Smooth muscle cell (in vitro differentiated cells): ENCODE measurements around the gene ARID1B. TPM values are rescaled to one million over a fixed set of nuclear protein-coding genes. Genes with fewer than 3 reads are reported as not detected.

Experiments used
- DNase-seq: peaks from one replicate; lab custom pipeline; 2025; ENCODE audit not compliant: unreplicated experiment; lab: John Stamatoyannopoulos, UW
- H2AFZ ChIP-seq: fragments of 200-600 bp; sonication (generic); 2 replicates; pipeline ENCODE4 v1.6.0; 2016; ENCODE audit warnings: antibody characterized with exemption, low read depth, mild to moderate bottlenecking
- H3F3A ChIP-seq: fragments of 200-600 bp; sonication (generic); 2 replicates; pipeline ENCODE4 v1.6.0; 2017; ENCODE audit warnings: antibody characterized with exemption, low read depth
- H3K27ac ChIP-seq: fragments of 200-600 bp; sonication (generic); 2 replicates; pipeline ENCODE4 v1.5.1; 2016; ENCODE audit warnings: low read depth, mild to moderate bottlenecking
- H3K27me3 ChIP-seq: fragments of 200-600 bp; sonication (generic); 2 replicates; pipeline ENCODE4 v1.6.1; 2016; ENCODE audit warnings: low read depth, mild to moderate bottlenecking
- H3K36me3 ChIP-seq: fragments of 200-600 bp; sonication (generic); 2 replicates; pipeline ENCODE4 v1.5.1; 2016; ENCODE audit warnings: low read depth
- H3K4me1 ChIP-seq: fragments of 200-600 bp; sonication (generic); 2 replicates; pipeline ENCODE4 v1.5.1; 2016; ENCODE audit warnings: low read depth
- H3K4me2 ChIP-seq: fragments of 200-600 bp; sonication (generic); 2 replicates; pipeline ENCODE4 v1.6.0; 2016; ENCODE audit warnings: mild to moderate bottlenecking
- H3K4me3 ChIP-seq: fragments of 200-600 bp; sonication (generic); 2 replicates; pipeline ENCODE4 v1.5.1; 2016; ENCODE audit warnings: mild to moderate bottlenecking
- H3K79me2 ChIP-seq: fragments of 200-600 bp; sonication (generic); 2 replicates; pipeline ENCODE4 v1.6.0; 2016; ENCODE audit warnings: low read depth, mild to moderate bottlenecking
- H3K9ac ChIP-seq: fragments of 200-600 bp; sonication (generic); 2 replicates; pipeline ENCODE4 v1.6.0; 2016; ENCODE audit warnings: low read depth
- H3K9me3 ChIP-seq: fragments of 200-600 bp; sonication (generic); replicated peaks from 2 replicates; pipeline ENCODE4 v1.5.1; 2016; ENCODE audit warnings: low read depth
- H4K20me1 ChIP-seq: fragments of 200-600 bp; sonication (generic); 2 replicates; pipeline ENCODE4 v1.6.0; 2016; ENCODE audit warnings: low read depth
- WGBS: methylation state at CpG from one replicate; pipeline ENCODE4 v1.1.7; 2016; ENCODE audit warnings: low lambda C conversion rate; 5-methylcytosine and 5-hydroxymethylcytosine counted together
- polyA plus RNA-seq: library from polyadenylated mRNA; unstranded; fragments of >200 nt; fragmentation: Nextera tagmentation; extraction: Ambion mirVana; gene quantifications from 2 replicates; pipeline ENCODE4 v1.2.1, GENCODE V29; 2016
- total RNA-seq: library from RNA; depleted of rRNA; stranded (reverse); fragments of >200 nt; gene quantifications from 2 replicates; pipeline ENCODE4 v1.2.3, GENCODE V29; 2014
- TF ChIP-seq, protein P1 (sequence below): fragments of 200-600 bp; sonication (generic); IDR thresholded peaks from 2 replicates; pipeline ENCODE4 v1.5.1; 2017; ENCODE audit warnings: borderline replicate concordance, mild to moderate bottlenecking, antibody characterized with exemption; ENCODE audit not compliant: insufficient read depth, poor library complexity, severe bottlenecking

The ARID1B gene
- total and polyA plus RNA-seq, 2 experiments from 2014 or later: 30.1 to 65.4 TPM

DNA sequence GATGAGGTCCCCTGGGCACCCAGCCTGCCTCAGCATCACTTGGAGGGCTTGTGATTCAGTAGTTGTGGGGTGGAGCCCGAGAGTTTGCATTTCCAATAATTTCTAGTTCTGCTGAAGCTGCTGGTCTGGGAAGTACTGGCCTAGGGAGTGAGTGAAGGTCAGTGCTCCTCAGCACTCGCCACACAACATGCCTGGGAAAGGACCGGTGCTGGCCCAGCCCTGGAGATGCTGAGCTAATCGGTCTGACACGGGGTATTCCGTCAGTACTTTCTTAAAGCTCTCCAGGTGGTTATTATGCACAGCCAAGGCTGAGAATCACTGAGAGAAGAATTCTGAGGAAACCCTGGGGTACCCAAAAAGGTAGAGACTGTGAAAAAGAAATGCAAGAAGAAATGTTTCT, 317.9 kb downstream of the ARID1B start:
- no peak overlapping the region for H3K9ac ChIP-seq
- DNase-seq: no peak
- no peaks in the 10 kb centered on the region for H3F3A ChIP-seq
- H3K4me3 ChIP-seq: no peak overlapping the region
- WGBS: over 99% methylated on average over 6 of the region's 6 CpGs
- H3K27ac ChIP-seq: no peak overlapping the region
- H3K4me2 ChIP-seq: no peak overlapping the region
- no peaks in the 10 kb centered on the region for H3K9me3 ChIP-seq
- H4K20me1 ChIP-seq: peaks cover 82% of the 10 kb centered on the region
- no peak overlapping the region for H2AFZ ChIP-seq
- peaks cover under 1% of the 10 kb centered on the region for H3K79me2 ChIP-seq
- H3K4me1 ChIP-seq: peaks cover 16% of the 10 kb centered on the region
- TF ChIP-seq, protein P1, sequence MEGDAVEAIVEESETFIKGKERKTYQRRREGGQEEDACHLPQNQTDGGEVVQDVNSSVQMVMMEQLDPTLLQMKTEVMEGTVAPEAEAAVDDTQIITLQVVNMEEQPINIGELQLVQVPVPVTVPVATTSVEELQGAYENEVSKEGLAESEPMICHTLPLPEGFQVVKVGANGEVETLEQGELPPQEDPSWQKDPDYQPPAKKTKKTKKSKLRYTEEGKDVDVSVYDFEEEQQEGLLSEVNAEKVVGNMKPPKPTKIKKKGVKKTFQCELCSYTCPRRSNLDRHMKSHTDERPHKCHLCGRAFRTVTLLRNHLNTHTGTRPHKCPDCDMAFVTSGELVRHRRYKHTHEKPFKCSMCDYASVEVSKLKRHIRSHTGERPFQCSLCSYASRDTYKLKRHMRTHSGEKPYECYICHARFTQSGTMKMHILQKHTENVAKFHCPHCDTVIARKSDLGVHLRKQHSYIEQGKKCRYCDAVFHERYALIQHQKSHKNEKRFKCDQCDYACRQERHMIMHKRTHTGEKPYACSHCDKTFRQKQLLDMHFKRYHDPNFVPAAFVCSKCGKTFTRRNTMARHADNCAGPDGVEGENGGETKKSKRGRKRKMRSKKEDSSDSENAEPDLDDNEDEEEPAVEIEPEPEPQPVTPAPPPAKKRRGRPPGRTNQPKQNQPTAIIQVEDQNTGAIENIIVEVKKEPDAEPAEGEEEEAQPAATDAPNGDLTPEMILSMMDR: no peak
- no peaks in the 10 kb centered on the region for H3K27me3 ChIP-seq
- H3K36me3 ChIP-seq: peaks cover under 1% of the 10 kb centered on the region

DNA sequence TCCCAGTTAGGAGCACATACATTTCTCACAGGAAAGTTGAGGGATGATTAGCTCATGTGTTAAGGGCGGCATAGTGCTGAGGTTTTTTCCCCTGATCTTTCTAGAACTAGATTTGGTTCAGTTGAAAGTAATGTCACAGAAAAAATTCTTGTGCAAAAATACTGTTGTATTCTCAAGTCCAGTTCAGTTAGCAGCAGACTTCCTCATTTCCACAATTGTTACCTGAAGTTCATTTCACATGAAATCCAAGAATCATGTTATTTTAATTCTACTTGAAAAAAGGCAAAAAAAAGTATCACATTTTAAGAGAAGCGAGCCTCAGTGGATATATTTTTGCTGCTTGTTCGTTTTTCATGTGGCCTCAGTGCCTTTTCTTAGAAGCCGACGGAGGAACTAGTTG, 318.4 kb downstream of the ARID1B start:
- TF ChIP-seq, protein P1: no peak
- H3K4me1 ChIP-seq: peaks cover 11% of the 10 kb centered on the region
- no peak overlapping the region for H2AFZ ChIP-seq
- peaks cover 4% of the 10 kb centered on the region for H3K36me3 ChIP-seq
- peaks cover 5% of the 10 kb centered on the region for H3K79me2 ChIP-seq
- WGBS: 98% methylated on average over 5 of the region's 5 CpGs
- no peaks in the 10 kb centered on the region for H3F3A ChIP-seq
- H3K9me3 ChIP-seq: no peaks in the 10 kb centered on the region
- H3K27ac ChIP-seq: no peak overlapping the region
- H3K4me3 ChIP-seq: no peak overlapping the region
- peaks cover 79% of the 10 kb centered on the region for H4K20me1 ChIP-seq
- H3K4me2 ChIP-seq: no peak overlapping the region
- H3K27me3 ChIP-seq: no peaks in the 10 kb centered on the region
- no peak for DNase-seq
- H3K9ac ChIP-seq: no peak overlapping the region

DNA sequence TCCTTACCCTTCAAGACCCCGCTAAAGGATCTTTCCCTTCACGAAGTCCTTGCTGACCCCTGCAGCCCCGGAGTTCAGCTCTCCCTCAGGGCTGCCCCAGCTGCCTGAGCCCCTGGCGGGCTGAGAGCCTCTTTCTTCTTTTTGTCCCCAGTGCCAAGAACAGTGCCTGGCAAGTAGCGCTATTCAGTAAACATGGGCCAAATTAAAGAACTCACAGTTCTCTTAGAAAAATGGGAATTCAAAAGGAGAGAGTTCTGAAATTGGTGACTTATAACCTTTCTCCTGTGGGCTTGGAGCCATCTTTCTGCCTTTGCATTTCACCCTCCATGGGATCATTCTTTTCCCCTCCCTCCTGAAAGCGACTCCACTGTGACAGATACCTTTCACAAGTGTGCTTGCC, 318.9 kb downstream of the ARID1B start:
- peaks cover 6% of the 10 kb centered on the region for H3K4me1 ChIP-seq
- peaks cover 4% of the 10 kb centered on the region for H3K36me3 ChIP-seq
- H3K4me2 ChIP-seq: no peak overlapping the region
- H4K20me1 ChIP-seq: peaks cover 74% of the 10 kb centered on the region
- H3K4me3 ChIP-seq: no peak overlapping the region
- no peak overlapping the region for H3K9ac ChIP-seq
- no peak overlapping the region for H2AFZ ChIP-seq
- no peaks in the 10 kb centered on the region for H3F3A ChIP-seq
- H3K79me2 ChIP-seq: peaks cover 10% of the 10 kb centered on the region
- TF ChIP-seq, protein P1: no peak
- WGBS: 98% methylated on average over 6 of the region's 6 CpGs
- H3K9me3 ChIP-seq: no peaks in the 10 kb centered on the region
- no peak overlapping the region for H3K27ac ChIP-seq
- H3K27me3 ChIP-seq: no peaks in the 10 kb centered on the region
- no peak for DNase-seq

DNA sequence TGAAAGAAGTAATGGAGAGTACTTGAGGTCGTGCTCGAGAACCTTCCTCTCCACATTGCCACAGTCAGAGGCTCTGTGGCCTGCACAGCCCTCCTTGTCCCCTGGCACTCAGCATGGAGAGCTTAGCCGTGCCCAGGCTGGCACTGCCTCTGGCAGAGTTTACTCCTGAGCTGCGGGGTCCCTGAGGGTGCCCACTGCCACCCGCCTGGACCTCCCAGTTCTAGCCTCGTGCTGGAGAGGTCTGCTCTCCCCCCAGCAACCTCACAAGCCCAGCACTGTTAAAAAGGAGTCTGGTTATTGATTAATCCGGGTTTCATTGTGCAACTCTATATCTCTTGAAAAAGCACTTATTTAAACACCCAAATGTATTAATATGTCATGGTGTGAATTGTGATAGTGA, 319.3 kb downstream of the ARID1B start:
- no peak overlapping the region for H3K4me2 ChIP-seq
- H3F3A ChIP-seq: no peaks in the 10 kb centered on the region
- no peak for DNase-seq
- no peak overlapping the region for H3K4me3 ChIP-seq
- peaks cover 4% of the 10 kb centered on the region for H3K36me3 ChIP-seq
- H2AFZ ChIP-seq: no peak overlapping the region
- peaks cover 3% of the 10 kb centered on the region for H3K4me1 ChIP-seq
- no peaks in the 10 kb centered on the region for H3K9me3 ChIP-seq
- TF ChIP-seq, protein P1: no peak
- H3K27ac ChIP-seq: no peak overlapping the region
- H4K20me1 ChIP-seq: peaks cover 70% of the 10 kb centered on the region
- no peak overlapping the region for H3K9ac ChIP-seq
- no peaks in the 10 kb centered on the region for H3K27me3 ChIP-seq
- H3K79me2 ChIP-seq: peaks cover 11% of the 10 kb centered on the region
- 97% methylated on average over 7 of the region's 7 CpGs for WGBS
